ENCODE data around the gene DLGAP1. TPM values are rescaled to one million over a fixed set of nuclear protein-coding genes. Genes with fewer than 3 reads are reported as not detected.

DLGAP1 gene
- total and polyA plus RNA-seq, 2 of the 8 experiments (the other 6 are each of a cell fraction or from before 2014, with no cell fraction given), result 11.8 to 16.9 TPM

DNA sequence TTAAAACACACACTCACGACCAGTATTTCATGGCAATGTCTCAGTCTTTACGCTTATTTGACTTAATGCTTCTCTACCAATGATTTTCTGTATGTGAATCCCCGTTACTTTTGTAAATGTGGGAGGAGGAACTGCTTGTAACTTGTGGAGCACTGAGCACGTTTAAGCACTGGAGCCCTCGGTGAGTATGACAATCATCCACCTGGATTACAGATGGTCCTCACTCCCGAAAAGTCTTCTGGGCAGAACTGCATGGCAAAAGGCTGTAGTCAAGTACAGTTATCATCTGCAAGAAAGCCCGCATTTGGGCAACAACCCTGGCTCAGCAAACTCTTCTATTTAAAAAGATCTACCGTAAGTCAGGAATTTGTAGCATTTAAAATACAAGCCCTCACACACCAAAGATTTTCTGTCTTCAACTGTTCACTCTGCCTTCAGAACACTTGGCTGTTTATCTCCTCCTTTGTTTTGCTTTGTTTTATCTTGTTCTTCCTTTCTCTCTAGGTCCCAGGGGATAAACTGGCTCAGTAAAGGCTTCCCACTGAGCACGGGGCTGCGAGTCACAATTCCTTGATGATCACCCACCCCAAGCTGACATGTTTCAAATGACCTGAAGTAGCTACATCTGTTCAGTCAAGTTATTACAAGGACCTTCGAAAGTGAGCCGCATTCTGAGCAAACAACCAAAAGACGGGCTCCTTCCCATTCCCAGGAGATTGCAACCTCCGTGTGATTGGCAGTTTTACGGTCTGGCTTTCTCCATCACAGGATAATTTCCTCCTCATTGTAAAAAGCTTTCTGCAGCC is 102.2 kb downstream of the DLGAP1 start:
- Histone ChIP-seq H3K4me2 (ENCODE audit: insufficient read depth in 1 of 2, low read depth in 2 of 2, low read length in 2 of 2) (peak overlapping the region; percentile 36 to 51; a peak in 3 of 4 replicates), H2BK12ac (ENCODE audit: low read depth, low read length) (no peak overlapping the region), H2BK5ac (ENCODE audit: low read depth, low read length) (peak overlapping the region; percentile 8; the same call in 1 of the 2 replicates), H2BK20ac (ENCODE audit: low read length) (no peak overlapping the region), H4K5ac (ENCODE audit: insufficient read length, low read depth, low read length) (no peak overlapping the region), H3K27me3 (replicated peaks in 1 of 4; ENCODE audit: control insufficient read depth in 3 of 4, extremely low read depth in 1 of 4, insufficient read depth in 3 of 4, low read length in 3 of 4) (no peaks in the 10 kb centered on the region), H3K23ac (ENCODE audit: insufficient read length) (no peak overlapping the region), H3K9ac (replicated peaks in 1 of 4; ENCODE audit: extremely low read depth in 1 of 4, low read depth in 3 of 4, low read length in 3 of 4) (0 out of 7 replicates have a peak overlapping the region, but pooled peaks of 1 of the 4 experiments have one; percentile 39), H2AK5ac (ENCODE audit: low read depth, low read length) (no peak overlapping the region), H3K79me1 (ENCODE audit: low read depth, low read length) (0 out of 2 replicates have a peak, but pooled peaks cover 2% of the 10 kb centered on the region), H2BK120ac (replicated peaks; ENCODE audit: low read depth, low read length) (no peak overlapping the region), H3K9me3 (ENCODE audit: insufficient read depth in 2 of 2, low read depth in 1 of 2, low read length in 1 of 2) (no peaks in the 10 kb centered on the region), H3K4me1 (replicated peaks in 1 of 4; ENCODE audit: control insufficient read depth in 3 of 4, insufficient read depth in 4 of 4, low read length in 3 of 4) (peaks cover 4 to 18% (median 17%) of the 10 kb centered on the region in 4 experiments), H2BK15ac (ENCODE audit: low read length) (peak overlapping the region; percentile 22; the same call in 1 of the 2 replicates), H3K36me3 (ENCODE audit: control insufficient read depth in 2 of 4, insufficient read depth in 4 of 4, low read length in 3 of 4) (no peaks in the 10 kb centered on the region), H3K79me2 (ENCODE audit: control insufficient read depth in 1 of 2, insufficient read depth in 2 of 2, low read length in 2 of 2) (peaks cover 0 to 21% of the 10 kb centered on the region in 2 experiments; a peak in 2 of 4 replicates), H4K8ac (ENCODE audit: extremely low read depth, insufficient read depth, low read length) (no peak overlapping the region), H3K56ac (replicated peaks; ENCODE audit: insufficient read length, low read depth, low read length) (no peak overlapping the region), H3K4ac (replicated peaks; ENCODE audit: insufficient read length, low read depth, low read length) (no peak overlapping the region), H3K23me2 (ENCODE audit: low read depth, low read length) (no peaks in the 10 kb centered on the region), H2AFZ (ENCODE audit: low read length) (no peak overlapping the region), H4K91ac (replicated peaks; ENCODE audit: insufficient read length, low read length) (no peak overlapping the region), H4K20me1 (replicated peaks in 1 of 2; ENCODE audit: control insufficient read depth in 1 of 2, insufficient read depth in 2 of 2, low read length in 2 of 2) (peaks cover 6 to 7% of the 10 kb centered on the region in 2 experiments), H3K14ac (ENCODE audit: insufficient read length) (no peak overlapping the region), H3K4me3 (ENCODE audit: extremely low read depth in 1 of 4, insufficient read depth in 2 of 4, low read depth in 3 of 4, low read length in 4 of 4) (no peak overlapping the region), H3K27ac (ENCODE audit: low read depth, low read length) (no peak overlapping the region), H3K18ac (ENCODE audit: extremely low read depth, low read length) (no peak overlapping the region)
- CTCF ChIA-PET (ENCODE audit: partially characterized antibody), result interaction anchor here (1.2 kb wide), 1 partner anchor 8 kb away, joined by 3 read pairs; no protein-coding TSS in a partner anchor
- FAIRE-seq (peak; percentile 73), DNase-seq (ENCODE audit: low read depth in 1 of 2, low spot score in 2 of 2) (peak in 1 of 2 experiments; percentile 9)
- WGBS, 2 experiments (ENCODE audit: extremely low coverage in 1 of 2, insufficient coverage in 1 of 2, insufficient read length in 1 of 2, insufficient replicate concordance in 2 of 2, low coverage in 1 of 2, low lambda C conversion rate in 2 of 2, missing lambda C conversion rate in 1 of 2), result 63% methylated on average over 15 of the region's 15 CpGs; no CpG with 5 or more reads in 1 of the 2 experiments
- POLR2A ChIA-PET (ENCODE audit: partially characterized antibody), result no interaction called here
- TF ChIP-seq JUN (IDR thresholded peaks at IDR 0.05; ENCODE audit: low read depth, low read length) (no peak), ZNF274 (IDR thresholded peaks at IDR 0.05; ENCODE audit: borderline replicate concordance, extremely low read depth, low read length) (no peak), NANOG (IDR thresholded peaks at IDR 0.05; ENCODE audit: insufficient read depth, low read depth, low read length, poor library complexity, severe bottlenecking) (peak; percentile 32), SP1 (IDR thresholded peaks at IDR 0.05; ENCODE audit: low read depth, low read length) (no peak), EZH2 (IDR thresholded peaks at IDR 0.05; ENCODE audit: low read depth, low read length, severe bottlenecking) (no peak), YY1 (IDR thresholded peaks at IDR 0.05; ENCODE audit: low read depth, low read length) (no peak)
- TF ChIP-seq, protein P1, sequence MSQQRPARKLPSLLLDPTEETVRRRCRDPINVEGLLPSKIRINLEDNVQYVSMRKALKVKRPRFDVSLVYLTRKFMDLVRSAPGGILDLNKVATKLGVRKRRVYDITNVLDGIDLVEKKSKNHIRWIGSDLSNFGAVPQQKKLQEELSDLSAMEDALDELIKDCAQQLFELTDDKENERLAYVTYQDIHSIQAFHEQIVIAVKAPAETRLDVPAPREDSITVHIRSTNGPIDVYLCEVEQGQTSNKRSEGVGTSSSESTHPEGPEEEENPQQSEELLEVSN (IDR thresholded peaks at IDR 0.05), result no peak
